IMR-90 (cell line): ENCODE results near the gene ETV7. TPM values are rescaled to one million over a fixed set of nuclear protein-coding genes. Genes with fewer than 3 reads are reported as not detected.

Source experiments
- ATAC-seq: fragments of 200-7000 bp; cut with Tn5 transposase; 2 replicates; pipeline ENCODE4 v1.9.1; 2020; ENCODE audit warnings: low read depth, mild to moderate bottlenecking, moderate library complexity
- BruUV-seq: library from RNA; stranded (reverse); fragments of 400-500 nt; replicated peaks from 2 replicates; lab custom pipeline; 2021; lab: Mats Ljungman, UMichigan
- CTCF ChIA-PET: fragments of 300-600 bp; formaldehyde crosslinking; extraction: SDS; loops from one replicate; lab custom pipeline; 2021; ENCODE audit warnings: antibody characterized with exemption; lab: Yijun Ruan, JAX
- POLR2A ChIA-PET: fragments of 300-600 bp; sonication (Branson Sonifier 250); formaldehyde crosslinking; loops from one replicate; lab custom pipeline; 2022; ENCODE audit warnings: antibody characterized with exemption; ENCODE audit not compliant: unreplicated experiment; lab: Charles Lee
- DNase-seq: peaks from one replicate; pipeline ENCODE4 v3.0.0; 2013
- H2AFZ ChIP-seq: replicated peaks from 2 replicates; pipeline ENCODE3; 2013; ENCODE audit warnings: low read length, mild to moderate bottlenecking; ENCODE audit not compliant: poor library complexity
- H2AK5ac ChIP-seq: 2 replicates; pipeline ENCODE4 v1.6.1; 2013; ENCODE audit warnings: low read depth, low read length, inconsistent platforms
- H2AK9ac ChIP-seq: replicated peaks from 2 replicates; pipeline ENCODE3; 2013; ENCODE audit warnings: mild to moderate bottlenecking, low read depth, low read length, moderate library complexity; ENCODE audit not compliant: poor library complexity
- H2BK120ac ChIP-seq: 2 replicates; pipeline ENCODE4 v1.6.1; 2013; ENCODE audit warnings: low read depth, low read length, inconsistent platforms
- H2BK15ac ChIP-seq: 3 replicates; pipeline ENCODE4 v1.6.1; 2013; ENCODE audit warnings: low read depth, low read length, inconsistent platforms
- H2BK20ac ChIP-seq: 2 replicates; pipeline ENCODE4 v1.6.1; 2013; ENCODE audit warnings: low read depth, mild to moderate bottlenecking, inconsistent platforms, low read length, moderate library complexity
- H2BK5ac ChIP-seq: 2 replicates; pipeline ENCODE4 v1.6.1; 2013; ENCODE audit warnings: mild to moderate bottlenecking, low read depth, low read length, inconsistent platforms; ENCODE audit not compliant: poor library complexity, severe bottlenecking
- H3K14ac ChIP-seq: replicated peaks from 2 replicates; pipeline ENCODE4 v1.6.1; 2013; ENCODE audit warnings: low read depth, low read length, inconsistent platforms
- H3K18ac ChIP-seq: 2 replicates; pipeline ENCODE4 v1.6.1; 2013; ENCODE audit warnings: low read depth, low read length, control low read depth
- H3K23ac ChIP-seq: 2 replicates; pipeline ENCODE4 v1.6.1; 2013; ENCODE audit warnings: low read depth, low read length, inconsistent platforms
- H3K27ac ChIP-seq: 2 replicates; pipeline ENCODE4 v1.5.1; 2013; ENCODE audit warnings: mild to moderate bottlenecking, control low read depth, low read length; ENCODE audit not compliant: insufficient read depth
- H3K27me3 ChIP-seq: 2 replicates; pipeline ENCODE4 v1.6.1; 2013; ENCODE audit warnings: low read length; ENCODE audit not compliant: control insufficient read depth, insufficient read depth
- H3K36me3 ChIP-seq: 2 replicates; pipeline ENCODE4 v1.6.1; 2013; ENCODE audit warnings: low read length, mixed read lengths; ENCODE audit not compliant: control insufficient read depth, insufficient read depth
- H3K4ac ChIP-seq: 2 replicates; pipeline ENCODE4 v1.6.1; 2013; ENCODE audit warnings: low read depth, low read length, inconsistent platforms
- H3K4me1 ChIP-seq: 2 replicates; pipeline ENCODE4 v1.6.1; 2013; ENCODE audit warnings: low read length, mixed read lengths; ENCODE audit not compliant: control insufficient read depth, insufficient read depth
- H3K4me2 ChIP-seq: 2 replicates; pipeline ENCODE4 v1.6.1; 2013; ENCODE audit warnings: low read depth, mild to moderate bottlenecking, control low read depth, low read length, moderate library complexity
- H3K4me3 ChIP-seq: 2 replicates; pipeline ENCODE4 v1.5.1; 2013; ENCODE audit warnings: low read depth, mild to moderate bottlenecking, control low read depth, low read length, moderate library complexity; ENCODE audit not compliant: insufficient read depth
- H3K56ac ChIP-seq: 2 replicates; pipeline ENCODE4 v1.6.1; 2013; ENCODE audit warnings: low read length, inconsistent platforms; ENCODE audit not compliant: insufficient read depth; ENCODE audit errors: extremely low read depth
- H3K79me1 ChIP-seq, 2 experiments: 2 replicates each; pipeline ENCODE4 v1.6.1; 2013; ENCODE audit warnings: low read length in 2 of 2, inconsistent platforms in 1 of 2, low read depth in 1 of 2
- H3K9ac ChIP-seq: 2 replicates; pipeline ENCODE4 v1.6.1; 2013; ENCODE audit warnings: low read depth, low read length, control low read depth
- H3K9me1 ChIP-seq: 2 replicates; pipeline ENCODE4 v1.6.1; 2013; ENCODE audit warnings: low read length, inconsistent platforms; ENCODE audit not compliant: insufficient read depth
- H3K9me3 ChIP-seq: 2 replicates; pipeline ENCODE4 v1.6.1; 2013; ENCODE audit warnings: low read length; ENCODE audit not compliant: control insufficient read depth, insufficient read depth
- H4K20me1 ChIP-seq: 2 replicates; pipeline ENCODE4 v1.6.1; 2013; ENCODE audit warnings: low read length, inconsistent platforms; ENCODE audit not compliant: insufficient read depth
- H4K5ac ChIP-seq: 2 replicates; pipeline ENCODE4 v1.6.1; 2013; ENCODE audit warnings: mild to moderate bottlenecking, low read depth, low read length, control low read depth
- H4K8ac ChIP-seq, 2 experiments: 2 replicates each; pipeline ENCODE4 v1.6.1; 2013; ENCODE audit warnings: low read depth in 2 of 2, low read length in 2 of 2, control low read depth in 1 of 2, inconsistent platforms in 1 of 2
- H4K91ac ChIP-seq: 2 replicates; pipeline ENCODE4 v1.6.1; 2013; ENCODE audit warnings: low read depth, low read length, inconsistent platforms; ENCODE audit not compliant: insufficient read depth
- BHLHE40 ChIP-seq: fragments of 150-350 bp; IDR thresholded peaks from 2 replicates; pipeline ENCODE4 v1.6.1; 2016; ENCODE audit warnings: mild to moderate bottlenecking, low read depth, low read length
- CEBPB ChIP-seq: IDR thresholded peaks from 2 replicates; pipeline ENCODE4 v1.6.1; 2012; ENCODE audit warnings: low read depth, low read length, improper control_type of control experiment
- CHD1 ChIP-seq: IDR thresholded peaks from 2 replicates; pipeline ENCODE4 v1.6.1; 2012; ENCODE audit warnings: low read depth, low read length, improper control_type of control experiment
- FOS ChIP-seq: fragments of 150-350 bp; IDR thresholded peaks from 2 replicates; pipeline ENCODE4 v1.6.1; 2016; ENCODE audit warnings: low read depth, low read length
- MAFK ChIP-seq: IDR thresholded peaks from 2 replicates; pipeline ENCODE4 v1.6.1; 2012; ENCODE audit warnings: low read depth, low read length, improper control_type of control experiment
- MAZ ChIP-seq: IDR thresholded peaks from 2 replicates; pipeline ENCODE4 v1.6.1; 2012; ENCODE audit warnings: low read depth, mild to moderate bottlenecking, low read length, improper control_type of control experiment, moderate library complexity, borderline replicate concordance
- MXI1 ChIP-seq: IDR thresholded peaks from 2 replicates; pipeline ENCODE4 v1.6.1; 2012; ENCODE audit warnings: low read depth, mild to moderate bottlenecking, low read length, moderate library complexity, borderline replicate concordance
- NFE2L2 ChIP-seq: fragments of 150-350 bp; IDR thresholded peaks from 2 replicates; pipeline ENCODE4 v1.6.1; 2016; ENCODE audit warnings: low read depth, mild to moderate bottlenecking, low read length
- POLR2A ChIP-seq: IDR thresholded peaks from 2 replicates; pipeline ENCODE4 v1.6.1; 2012; ENCODE audit warnings: mild to moderate bottlenecking, low read depth, low read length
- RAD21 ChIP-seq: IDR thresholded peaks from 2 replicates; pipeline ENCODE4 v1.6.1; 2012; ENCODE audit warnings: low read length, improper control_type of control experiment
- RCOR1 ChIP-seq: IDR thresholded peaks from 2 replicates; pipeline ENCODE4 v1.6.1; 2012; ENCODE audit warnings: mild to moderate bottlenecking, low read length, improper control_type of control experiment; ENCODE audit not compliant: insufficient replicate concordance
- RFX5 ChIP-seq: IDR thresholded peaks from 2 replicates; pipeline ENCODE4 v1.8.0; 2012; ENCODE audit warnings: low read depth, mild to moderate bottlenecking, low read length, moderate library complexity
- SMC3 ChIP-seq: fragments of 150-350 bp; IDR thresholded peaks from 2 replicates; pipeline ENCODE4 v1.6.1; 2016; ENCODE audit warnings: low read depth, mild to moderate bottlenecking, antibody characterized with exemption, low read length, moderate library complexity
- USF2 ChIP-seq: fragments of 150-350 bp; IDR thresholded peaks from 2 replicates; pipeline ENCODE4 v1.6.1; 2017; ENCODE audit warnings: mild to moderate bottlenecking, antibody characterized with exemption, low read length, low read depth
- WGBS, 2 experiments: methylation state at CpG; one replicate each; pipeline versions ENCODE4 v1.1.5 to v1.1.7; 2013; ENCODE audit warnings: missing lambda C conversion rate in 2 of 2; ENCODE audit not compliant: insufficient read length in 1 of 2; ENCODE audit errors: extremely low coverage in 2 of 2; 5-methylcytosine and 5-hydroxymethylcytosine counted together
- dilution Hi-C: fragments of 300-500 bp; cut with HindIII; formaldehyde crosslinking; loops from one replicate; pipeline ENCODE4 v1.14.3; 2018; ENCODE audit warnings: low sequenced_read_pairs; ENCODE audit not compliant: unreplicated experiment
- in situ Hi-C: fragments of 300-500 bp; cut with MboI; formaldehyde crosslinking; loops from 3 replicates; pipeline ENCODE4 v1.14.3; 2019; ENCODE audit warnings: low sequenced_read_pairs, inconsistent platforms, mixed read lengths
- intact Hi-C: fragments of 100-400 bp; cut with micrococcal nuclease; formaldehyde crosslinking; loops from 2 replicates; pipeline ENCODE4 v1.10.0; 2022
- polyA plus RNA-seq, 3 experiments: library from polyadenylated mRNA; depleted of rRNA; stranded (reverse); fragments of >200 nt; gene quantifications; 2 replicates each; pipeline ENCODE4 v1.2.3, GENCODE V29; 2012; ENCODE audit warnings: low replicate concordance in 1 of 3
- total RNA-seq: library from RNA; depleted of rRNA; stranded (reverse); fragments of >200 nt; gene quantifications from 2 replicates; pipeline ENCODE4 v1.2.3, GENCODE V29; 2012
- TF ChIP-seq, protein P1 (sequence below): fragments of 150-350 bp; IDR thresholded peaks from 2 replicates; pipeline ENCODE4 v1.6.1; 2016; ENCODE audit warnings: low read depth, mild to moderate bottlenecking, low read length, moderate library complexity, borderline replicate concordance
- TF ChIP-seq, protein P2 (sequence below): conservative IDR thresholded peaks from 2 replicates; pipeline ENCODE4 v1.5.1; 2012; ENCODE audit warnings: mild to moderate bottlenecking, low read depth, low read length, improper control_type of control experiment

Gene ETV7
- total and polyA plus RNA-seq, 2 of the 4 experiments (the other 2 are of a cell fraction): 0.17 to 0.18 TPM

DNA sequence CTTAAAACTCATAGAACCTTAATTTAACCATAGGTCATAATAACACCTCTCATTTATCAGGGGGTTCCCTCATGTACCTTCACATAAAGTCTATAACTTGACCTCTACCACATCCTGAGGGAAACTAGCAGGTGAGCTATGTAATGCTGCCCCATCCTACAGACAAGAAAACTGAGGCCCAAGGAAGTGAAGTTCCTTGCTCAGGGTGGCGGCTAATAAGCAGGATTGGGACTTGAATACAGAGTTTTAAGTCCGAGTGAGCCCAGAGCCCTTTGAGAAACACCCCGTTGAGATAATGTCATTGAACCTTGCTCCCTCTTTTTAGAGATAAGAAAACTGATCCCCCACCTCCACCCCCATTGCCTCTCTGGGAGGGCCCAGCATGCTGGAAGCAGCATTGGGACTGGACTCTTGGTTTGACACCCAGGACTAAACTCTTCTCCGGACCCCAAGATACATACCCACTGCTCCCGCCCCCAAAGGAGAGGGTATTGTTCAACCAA, 51.2 kb downstream of the ETV7 start:
- ChIA-PET CTCF (no interaction called here), POLR2A (no interaction called here)
- Histone ChIP-seq H3K36me3 (no peaks in the 10 kb centered on the region), H2BK120ac (no peak overlapping the region), H4K8ac (no peak overlapping the region), H3K18ac (no peak overlapping the region), H2AK5ac (no peak overlapping the region), H3K9me3 (no peaks in the 10 kb centered on the region; the same call in 1 of the 2 replicates), H3K9ac (no peak overlapping the region), H3K79me1 (no peaks in the 10 kb centered on the region), H4K5ac (no peak overlapping the region), H3K23ac (no peak overlapping the region), H3K14ac (no peak overlapping the region), H2BK20ac (no peak overlapping the region), H3K9me1 (0 out of 2 replicates have a peak, but pooled peaks cover 6% of the 10 kb centered on the region), H4K20me1 (no peaks in the 10 kb centered on the region), H2BK15ac (no peak overlapping the region), H3K27ac (no peak overlapping the region), H3K4me1 (no peaks in the 10 kb centered on the region), H2AFZ (no peak overlapping the region), H3K27me3 (peaks cover 80% of the 10 kb centered on the region), H2BK5ac (no peak overlapping the region), H4K91ac (no peak overlapping the region), H3K4ac (no peak overlapping the region), H3K56ac (no peak overlapping the region), H2AK9ac (no peak overlapping the region), H3K4me3 (no peak overlapping the region), H3K4me2 (no peak overlapping the region)
- in situ Hi-C loops (no loop called here), intact Hi-C loops (no loop called here), dilution Hi-C loops (no loop called here)
- ATAC-seq: no peak
- WGBS, 2 experiments: no CpG with 5 or more reads among the region's 5 CpGs
- no peak for DNase-seq
- BruUV-seq: no TSS peak
- no peak for TF ChIP-seq RAD21
- TF ChIP-seq RFX5: no peak
- TF ChIP-seq POLR2A: no peak
- no peak for TF ChIP-seq MXI1
- TF ChIP-seq NFE2L2: no peak
- TF ChIP-seq, protein P1, sequence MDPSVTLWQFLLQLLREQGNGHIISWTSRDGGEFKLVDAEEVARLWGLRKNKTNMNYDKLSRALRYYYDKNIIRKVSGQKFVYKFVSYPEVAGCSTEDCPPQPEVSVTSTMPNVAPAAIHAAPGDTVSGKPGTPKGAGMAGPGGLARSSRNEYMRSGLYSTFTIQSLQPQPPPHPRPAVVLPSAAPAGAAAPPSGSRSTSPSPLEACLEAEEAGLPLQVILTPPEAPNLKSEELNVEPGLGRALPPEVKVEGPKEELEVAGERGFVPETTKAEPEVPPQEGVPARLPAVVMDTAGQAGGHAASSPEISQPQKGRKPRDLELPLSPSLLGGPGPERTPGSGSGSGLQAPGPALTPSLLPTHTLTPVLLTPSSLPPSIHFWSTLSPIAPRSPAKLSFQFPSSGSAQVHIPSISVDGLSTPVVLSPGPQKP: no peak
- no peak for TF ChIP-seq RCOR1
- no peak for TF ChIP-seq MAFK
- no peak for TF ChIP-seq CHD1
- no peak for TF ChIP-seq CEBPB
- TF ChIP-seq MAZ: no peak
- TF ChIP-seq BHLHE40: no peak
- TF ChIP-seq SMC3: no peak
- no peak for TF ChIP-seq FOS
- TF ChIP-seq, protein P2, sequence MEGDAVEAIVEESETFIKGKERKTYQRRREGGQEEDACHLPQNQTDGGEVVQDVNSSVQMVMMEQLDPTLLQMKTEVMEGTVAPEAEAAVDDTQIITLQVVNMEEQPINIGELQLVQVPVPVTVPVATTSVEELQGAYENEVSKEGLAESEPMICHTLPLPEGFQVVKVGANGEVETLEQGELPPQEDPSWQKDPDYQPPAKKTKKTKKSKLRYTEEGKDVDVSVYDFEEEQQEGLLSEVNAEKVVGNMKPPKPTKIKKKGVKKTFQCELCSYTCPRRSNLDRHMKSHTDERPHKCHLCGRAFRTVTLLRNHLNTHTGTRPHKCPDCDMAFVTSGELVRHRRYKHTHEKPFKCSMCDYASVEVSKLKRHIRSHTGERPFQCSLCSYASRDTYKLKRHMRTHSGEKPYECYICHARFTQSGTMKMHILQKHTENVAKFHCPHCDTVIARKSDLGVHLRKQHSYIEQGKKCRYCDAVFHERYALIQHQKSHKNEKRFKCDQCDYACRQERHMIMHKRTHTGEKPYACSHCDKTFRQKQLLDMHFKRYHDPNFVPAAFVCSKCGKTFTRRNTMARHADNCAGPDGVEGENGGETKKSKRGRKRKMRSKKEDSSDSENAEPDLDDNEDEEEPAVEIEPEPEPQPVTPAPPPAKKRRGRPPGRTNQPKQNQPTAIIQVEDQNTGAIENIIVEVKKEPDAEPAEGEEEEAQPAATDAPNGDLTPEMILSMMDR: no peak
- TF ChIP-seq USF2: no peak
